ENCODE measurements around the gene UEVLD.

Gene UEVLD

GRCh38 chr11:18633256-18634139 is 45.0 kb upstream of the UEVLD start:
- Histone ChIP-seq H3K4me3 (ENCODE audit: low read depth, low read length) (peak overlapping the region; percentile 91), H3K36me3 (ENCODE audit: control insufficient read depth in 2 of 2, insufficient read depth in 1 of 2, low read length in 2 of 2) (no peaks in the 10 kb centered on the region), H3K9me3 (ENCODE audit: control insufficient read depth, insufficient read depth, low read depth, low read length) (no peaks in the 10 kb centered on the region), H3K4me1 (ENCODE audit: control insufficient read depth, insufficient read depth, low read length) (no peaks in the 10 kb centered on the region), H3K27ac (ENCODE audit: extremely low read depth, low read depth, low read length) (peak overlapping the region; percentile 18; the same call in 1 of the 2 replicates)
- ChIA-PET POLR2A (interaction anchor here (0.6 to 2.3 kb wide), 17 partner anchors 10 to 528 kb away, joined by 3 to 21 read pairs (median 4); partner anchors contain the start of genes LDHA, SAAL1, TMEM86A and TSG101), CTCF (interaction anchor here (0.6 to 2.5 kb wide), 8 partner anchors 9 to 1244 kb away, joined by 3 to 18 read pairs (median 3); no protein-coding TSS in a partner anchor)
- TF ChIP-seq HOXC10 (CRISPR knock-in tag; IDR thresholded peaks at IDR 0.05) (no peak), ZNF704 (tag by site-specific recombination; IDR thresholded peaks at IDR 0.05) (no peak), ZNF280D (tag by site-specific recombination; IDR thresholded peaks at IDR 0.05) (no peak), ZFP69B (tag by site-specific recombination; IDR thresholded peaks at IDR 0.05) (no peak), REPIN1 (tag by site-specific recombination; IDR thresholded peaks at IDR 0.05; ENCODE audit: low read depth) (no peak), ZNF510 (tag by site-specific recombination; IDR thresholded peaks at IDR 0.05; ENCODE audit: insufficient replicate concordance) (no peak), SP7 (tag by site-specific recombination; IDR thresholded peaks at IDR 0.05) (no peak), ZBTB21 (tag by site-specific recombination; IDR thresholded peaks at IDR 0.05) (no peak), ZBTB17 (tag by site-specific recombination; IDR thresholded peaks at IDR 0.05) (0 out of 2 replicates have a peak, but pooled peaks have one; percentile 20), ZNF571 (tag by site-specific recombination; IDR thresholded peaks at IDR 0.05) (no peak), ZNF23 (tag by site-specific recombination; IDR thresholded peaks at IDR 0.05; ENCODE audit: borderline replicate concordance) (no peak), ZNF544 (tag by site-specific recombination; IDR thresholded peaks at IDR 0.05) (no peak), ZNF114 (tag by site-specific recombination; IDR thresholded peaks at IDR 0.05) (no peak), SCRT2 (tag by site-specific recombination; IDR thresholded peaks at IDR 0.05) (0 out of 2 replicates have a peak, but pooled peaks have one; percentile 9), ZNF561 (tag by site-specific recombination; IDR thresholded peaks at IDR 0.05; ENCODE audit: borderline replicate concordance) (no peak), KLF9 (tag by site-specific recombination; IDR thresholded peaks at IDR 0.05; ENCODE audit: low read depth) (no peak)

- TF ChIP-seq ZNF510 (tag by site-specific recombination; IDR thresholded peaks at IDR 0.05; ENCODE audit: insufficient replicate concordance) (no peak), ZSCAN16 (tag by site-specific recombination; IDR thresholded peaks at IDR 0.05) (no peak), ZNF473 (tag by site-specific recombination; IDR thresholded peaks at IDR 0.05) (no peak), ZNF677 (tag by site-specific recombination; IDR thresholded peaks at IDR 0.05) (no peak), ZEB2 (tag by site-specific recombination; IDR thresholded peaks at IDR 0.05) (no peak), TRIM28 (IDR thresholded peaks at IDR 0.05; ENCODE audit: borderline replicate concordance, low read length) (no peak), SP7 (tag by site-specific recombination; IDR thresholded peaks at IDR 0.05) (no peak), ZNF548 (tag by site-specific recombination; IDR thresholded peaks at IDR 0.05) (no peak), ZNF433 (tag by site-specific recombination; IDR thresholded peaks at IDR 0.05; ENCODE audit: low read depth) (no peak), ZNF830 (tag by site-specific recombination; IDR thresholded peaks at IDR 0.05; ENCODE audit: low read depth) (no peak), GFI1B (tag by site-specific recombination; IDR thresholded peaks at IDR 0.05) (no peak), REPIN1 (tag by site-specific recombination; IDR thresholded peaks at IDR 0.05; ENCODE audit: low read depth) (no peak), ZNF341 (tag by site-specific recombination; IDR thresholded peaks at IDR 0.05; ENCODE audit: low read depth) (no peak), ZNF202 (tag by site-specific recombination; IDR thresholded peaks at IDR 0.05; ENCODE audit: borderline replicate concordance) (no peak), ZNF704 (tag by site-specific recombination; IDR thresholded peaks at IDR 0.05) (no peak)
- H3K4me1 ChIP-seq (ENCODE audit: control insufficient read depth, insufficient read depth, low read length), result no peaks in the 10 kb centered on the region
- ChIA-PET CTCF (interaction anchor here (0.6 to 2.5 kb wide), 8 partner anchors 8 to 1243 kb away, joined by 3 to 18 read pairs (median 4); no protein-coding TSS in a partner anchor), POLR2A (interaction anchor here (0.7 to 2.3 kb wide), 6 partner anchors 9 to 238 kb away, joined by 3 to 21 read pairs (median 5); partner anchors contain the start of genes LDHA, TMEM86A and TSG101)
- no peaks in the 10 kb centered on the region for H3K9me3 ChIP-seq (ENCODE audit: control insufficient read depth, insufficient read depth, low read depth, low read length)
- no peaks in the 10 kb centered on the region for H3K36me3 ChIP-seq (ENCODE audit: control insufficient read depth in 2 of 2, insufficient read depth in 1 of 2, low read length in 2 of 2)
- no peak overlapping the region for H3K27ac ChIP-seq (ENCODE audit: extremely low read depth, low read depth, low read length)
- peak overlapping the region; percentile 91 for H3K4me3 ChIP-seq (ENCODE audit: low read depth, low read length)
These were observed 44.3 kb upstream of the UEVLD start for GRCh38 chr11:18632841-18633240.

Data from HEK293 (cell line).